SIG-M5 treated with dmso at 0.1 percent for 504 hours (cell line): ENCODE results near the gene C6orf15.
"Not testable (repeated sequence)": the region's sequence is repeated elsewhere in the genome, so short reads cannot be mapped to it uniquely, and the experiment has no call there.

Experiments used
- DNase-seq: peaks from one replicate; lab custom pipeline; 2025; ENCODE audit not compliant: unreplicated experiment; lab: John Stamatoyannopoulos, UW

Gene C6orf15

DNA sequence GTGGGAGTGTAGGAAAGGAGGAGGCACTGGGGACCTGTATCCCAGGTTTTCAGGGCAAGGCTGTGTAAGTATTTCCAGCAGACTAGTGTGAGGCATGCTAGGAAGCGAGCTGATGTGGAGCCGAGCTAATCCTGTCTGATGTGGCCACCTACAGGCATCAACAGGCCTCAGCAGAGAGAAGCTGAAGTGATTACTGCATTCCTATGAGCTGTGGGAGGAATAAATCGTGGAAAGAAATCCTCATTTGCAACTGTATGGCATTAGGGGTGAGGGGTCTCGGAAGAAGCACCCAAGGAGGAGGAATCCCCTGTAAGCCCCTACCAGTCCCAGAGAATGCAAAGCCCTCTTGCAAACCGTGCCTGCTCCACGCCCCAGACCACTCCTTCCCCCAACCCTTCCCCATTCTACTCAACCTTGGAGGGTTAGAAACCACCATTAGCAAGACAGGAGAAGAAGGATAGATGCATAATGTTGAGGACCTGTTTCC, 41.6 kb downstream of the C6orf15 start:
- peak; percentile 38 for DNase-seq

DNA sequence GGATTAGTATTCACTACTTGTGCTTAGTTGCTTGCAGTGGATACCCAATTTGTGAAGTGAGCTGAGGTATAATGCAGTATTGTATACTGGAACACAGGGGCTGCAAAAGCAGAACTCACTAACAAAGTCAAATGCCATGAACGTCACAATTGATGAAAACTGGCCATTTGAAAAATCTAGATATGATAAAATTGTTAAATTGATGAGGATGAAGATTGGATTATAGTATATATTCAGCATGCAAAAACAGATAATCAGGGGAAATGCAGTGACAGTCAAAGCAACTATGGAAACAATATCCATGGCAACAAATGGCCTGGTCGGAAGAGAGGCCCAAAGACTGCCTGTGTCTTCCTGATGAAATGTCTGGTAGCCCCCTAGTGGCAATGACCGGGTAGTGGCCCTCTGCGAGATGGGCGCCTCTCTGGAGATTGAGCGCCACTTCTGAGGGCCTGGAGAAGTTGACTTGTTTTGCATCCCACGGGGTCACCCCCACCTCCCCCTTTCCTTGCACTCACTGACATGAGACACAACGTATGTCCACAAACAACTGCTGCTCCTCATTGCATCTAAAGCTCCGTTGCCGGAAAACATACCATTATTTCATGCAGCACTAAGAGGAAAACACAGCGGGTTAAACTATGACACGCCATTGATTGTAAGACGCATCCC, 43.6 kb downstream of the C6orf15 start:
- DNase-seq: peak; percentile 50

DNA sequence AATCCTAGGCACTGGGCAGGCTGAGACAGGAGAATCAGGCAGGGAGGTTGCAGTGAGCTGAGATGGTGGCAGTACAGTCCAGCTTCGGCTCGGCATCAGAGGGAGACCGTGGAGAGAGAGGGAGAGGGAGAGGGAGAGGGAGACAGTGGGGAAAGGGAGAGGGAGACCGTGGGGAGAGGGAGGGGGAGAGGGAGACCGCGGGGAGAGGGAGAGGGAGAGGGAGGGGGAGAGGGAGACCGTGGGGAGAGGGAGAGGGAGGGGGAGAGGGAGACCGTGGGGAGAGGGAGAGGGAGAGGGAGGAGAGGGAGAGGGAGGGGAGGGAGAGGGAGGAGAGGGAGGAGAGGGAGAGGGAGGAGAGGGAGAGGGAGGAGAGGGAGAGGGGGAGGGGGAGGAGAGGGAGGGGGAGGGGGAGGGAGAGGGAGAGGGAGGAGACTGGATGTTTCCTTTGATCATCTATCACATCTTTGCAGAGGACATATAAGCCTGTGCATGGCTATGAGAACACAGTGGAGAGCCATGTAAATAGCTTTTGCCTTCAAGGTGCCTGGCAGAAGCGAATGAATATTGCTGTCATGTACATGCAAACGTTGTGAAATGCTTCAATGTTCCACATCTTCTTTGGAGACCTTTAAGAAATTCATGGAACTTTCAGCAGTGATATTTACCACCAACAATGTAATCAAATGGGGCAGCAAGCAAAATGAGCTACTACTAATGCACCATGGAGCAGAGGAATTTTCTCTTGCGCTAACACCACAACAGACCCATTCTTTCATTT, 44.3 kb downstream of the C6orf15 start:
- DNase-seq: not testable (repeated sequence)

DNA sequence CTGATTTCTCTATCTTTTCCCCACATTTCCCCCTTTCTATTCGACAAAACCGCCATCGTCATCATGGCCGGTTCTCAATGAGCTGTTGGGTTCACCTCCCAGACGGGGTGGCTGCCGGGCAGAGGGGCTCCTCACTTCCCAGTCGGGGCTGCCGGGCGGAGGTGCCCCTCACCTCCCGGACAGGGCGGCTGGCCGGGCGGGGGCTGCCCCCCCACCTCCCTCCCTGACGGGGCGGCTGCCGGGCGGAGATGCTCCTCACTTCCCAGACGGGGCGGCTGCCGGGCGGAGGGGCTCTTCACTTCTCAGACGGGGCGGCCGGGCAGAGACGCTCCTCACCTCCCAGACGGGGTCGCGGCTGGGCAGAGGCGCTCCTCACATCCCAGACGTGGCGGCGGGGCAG, 45.3 kb downstream of the C6orf15 start:
- DNase-seq: not testable (repeated sequence)

DNA sequence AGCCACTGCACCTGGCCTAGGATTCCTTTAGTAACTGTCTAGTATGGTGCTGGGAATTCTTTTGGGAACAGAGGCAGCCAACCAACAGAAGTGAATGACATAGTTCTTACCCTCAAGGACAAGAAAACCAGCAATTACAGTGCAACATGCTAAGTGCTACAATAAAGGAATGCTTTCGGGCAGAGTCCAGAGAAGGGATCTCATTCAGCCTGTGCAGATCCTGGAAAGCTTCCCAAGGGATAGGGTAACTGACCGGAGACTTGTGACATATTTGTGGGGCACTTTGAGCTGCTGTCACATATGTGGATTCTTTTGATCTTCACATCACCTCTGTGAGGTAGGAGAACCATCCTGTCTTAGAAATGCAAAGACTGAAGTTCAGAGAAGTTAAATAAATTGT, 46.8 kb downstream of the C6orf15 start:
- DNase-seq: no peak

DNA sequence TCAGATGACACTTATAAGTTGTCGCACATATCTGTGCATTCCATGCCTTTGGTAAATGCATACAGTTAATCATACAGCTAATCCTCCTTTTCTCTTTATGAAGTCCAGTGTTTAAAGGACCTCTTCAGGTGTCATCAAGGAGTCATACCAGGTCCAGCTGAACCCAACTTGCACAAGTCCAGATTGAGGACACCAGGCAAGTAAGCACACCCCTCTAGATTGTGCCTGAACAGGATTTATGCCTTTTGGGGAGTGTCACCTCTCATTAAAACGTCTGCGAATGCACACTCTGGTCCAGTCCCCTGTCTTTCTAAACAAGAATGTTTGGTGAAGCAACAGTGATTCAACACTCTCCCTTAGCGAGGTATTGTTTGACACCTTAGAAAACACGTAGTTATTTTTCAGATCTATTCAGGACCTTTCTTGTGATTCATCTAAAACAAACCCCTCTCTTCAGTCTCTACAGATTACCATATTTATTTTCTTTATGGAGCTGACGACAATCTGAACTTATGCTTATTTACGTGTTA, 48.4 kb downstream of the C6orf15 start:
- no peak for DNase-seq
